Keratinocyte (primary cell): ENCODE results near the gene ASH1L. TPM values are rescaled to one million over a fixed set of nuclear protein-coding genes. Genes with fewer than 3 reads are reported as not detected.
"Not testable (repeated sequence)": the region's sequence is repeated elsewhere in the genome, so short reads cannot be mapped to it uniquely, and the experiment has no call there.

Experiments used
- DNase-seq: peaks from one replicate; pipeline ENCODE4 v3.0.0-alpha.2; 2011; ENCODE audit warnings: low read depth, missing footprints, low spot score
- FAIRE-seq: peaks from 2 replicates; lab custom pipeline; 2011; peaks lifted over from hg19 to GRCh38; lab: Jason Lieb, UNC
- H2AFZ ChIP-seq: 2 replicates; pipeline ENCODE4 v1.6.0; 2012; ENCODE audit warnings: low read length, control low read depth, inconsistent platforms; ENCODE audit not compliant: control insufficient read depth
- H3K27ac ChIP-seq: 2 replicates; pipeline ENCODE4 v1.5.1; 2011; ENCODE audit warnings: low read length; ENCODE audit not compliant: control insufficient read depth, insufficient read depth
- H3K27me3 ChIP-seq: 3 replicates; pipeline ENCODE4 v1.6.0; 2011; ENCODE audit warnings: low read length; ENCODE audit not compliant: control insufficient read depth, insufficient read depth; ENCODE audit errors: extremely low read depth
- H3K36me3 ChIP-seq, 2 experiments: 2 replicates in 1 of 2; 3 replicates in 1 of 2; pipeline ENCODE4 v1.5.1; 2011; ENCODE audit warnings: low read length in 2 of 2, mild to moderate bottlenecking in 1 of 2; ENCODE audit not compliant: control insufficient read depth in 2 of 2, insufficient read depth in 2 of 2; ENCODE audit errors: extremely low read depth in 1 of 2
- H3K4me1 ChIP-seq: 3 replicates; pipeline ENCODE4 v1.5.1; 2011; ENCODE audit warnings: low read length; ENCODE audit not compliant: control insufficient read depth, insufficient read depth; ENCODE audit errors: extremely low read depth
- H3K4me2 ChIP-seq: 3 replicates; pipeline ENCODE4 v1.6.0; 2011; ENCODE audit warnings: low read depth, low read length; ENCODE audit not compliant: control insufficient read depth, insufficient read depth; ENCODE audit errors: extremely low read depth
- H3K4me3 ChIP-seq, 3 experiments: fragments of 200-600 bp in 1 of 3; sonication (generic) in 1 of 3; 2 replicates in 2 of 3; 3 replicates in 1 of 3; pipeline ENCODE4 v1.5.1; 2011 to 2016; ENCODE audit warnings: low read length in 3 of 3, mild to moderate bottlenecking in 3 of 3, control low read depth in 2 of 3, inconsistent platforms in 1 of 3, low read depth in 1 of 3, mixed read lengths in 1 of 3, mixed run types in 1 of 3, moderate library complexity in 1 of 3; ENCODE audit not compliant: control insufficient read depth in 2 of 3, insufficient read depth in 2 of 3; ENCODE audit errors: extremely low read depth in 1 of 3
- H3K79me2 ChIP-seq: 2 replicates; pipeline ENCODE4 v1.6.0; 2012; ENCODE audit warnings: low read length; ENCODE audit not compliant: control insufficient read depth, insufficient read depth
- H3K9ac ChIP-seq: 3 replicates; pipeline ENCODE4 v1.6.0; 2011; ENCODE audit warnings: low read length; ENCODE audit not compliant: control insufficient read depth, insufficient read depth; ENCODE audit errors: extremely low read depth
- H3K9me1 ChIP-seq: 3 replicates; pipeline ENCODE4 v1.6.0; 2011; ENCODE audit warnings: low read length; ENCODE audit not compliant: control insufficient read depth, insufficient read depth; ENCODE audit errors: extremely low read depth
- H3K9me3 ChIP-seq: 2 replicates; pipeline ENCODE4 v1.5.1; 2012; ENCODE audit warnings: low read depth, low read length; ENCODE audit not compliant: control insufficient read depth
- H4K20me1 ChIP-seq: 3 replicates; pipeline ENCODE4 v1.6.0; 2011; ENCODE audit warnings: low read length; ENCODE audit not compliant: control insufficient read depth, insufficient read depth; ENCODE audit errors: extremely low read depth
- CTCF ChIP-seq, 3 experiments: IDR thresholded peaks in 1 of 3; conservative IDR thresholded peaks in 1 of 3; optimal IDR thresholded peaks in 1 of 3; 2 replicates in 2 of 3; 3 replicates in 1 of 3; pipeline versions ENCODE3 to v1.5.1; 2011; ENCODE audit warnings: low read length in 3 of 3, mild to moderate bottlenecking in 3 of 3, moderate library complexity in 2 of 3, control low read depth in 1 of 3, inconsistent platforms in 1 of 3; ENCODE audit not compliant: insufficient read depth in 2 of 3; ENCODE audit errors: extremely low read depth in 1 of 3
- EZH2 ChIP-seq: IDR thresholded peaks from one replicate; pipeline ENCODE4 v1.6.1; 2012; ENCODE audit warnings: inconsistent platforms, mild to moderate bottlenecking, low read length, moderate library complexity
- dilution Hi-C: fragments of 300-500 bp; cut with MboI; formaldehyde crosslinking; loops from one replicate; pipeline ENCODE4 v1.7.0; 2020; ENCODE audit warnings: low sequenced_read_pairs; ENCODE audit not compliant: extremely low pct_ligation_motif_present
- polyA minus RNA-seq, 3 experiments: library from RNA; depleted of rRNA, polyadenylated mRNA; stranded (reverse); fragments of >200 nt; gene quantifications; 1 replicate in 1 of 3; 2 replicates in 1 of 3; 3 replicates in 1 of 3; pipeline ENCODE4 v1.2.3, GENCODE V29; 2011
- polyA plus RNA-seq, 5 experiments: library from polyadenylated mRNA; depleted of rRNA in 3 of 5; stranded (reverse) in 3 of 5; stranded (forward) in 1 of 5; unstranded in 1 of 5; fragments of >200 nt; gene quantifications; 1 replicate in 1 of 5; 2 replicates in 3 of 5; 3 replicates in 1 of 5; pipeline versions ENCODE4 v1.2.1 to v1.2.3, GENCODE V29; 2011 to 2012; ENCODE audit warnings: missing spikeins in 2 of 5, low read depth in 1 of 5, low replicate concordance in 1 of 5

Gene ASH1L
- polyA plus RNA-seq (12.1 to 14.2 TPM (median 13.8 TPM) in 3 replicates), polyA minus RNA-seq (11.8 to 43.8 TPM (median 22.1 TPM) in 3 replicates)
- polyA plus RNA-seq (2011; ENCODE audit: low read depth), result 31.4 TPM
- 6.0 and 10.5 TPM in 2 replicates for polyA plus RNA-seq (2011; cell fraction: cytosol; rRNA removed)
- polyA plus RNA-seq (2011; cell fraction: nucleus; rRNA removed), result 38.8 and 39.7 TPM in 2 replicates
- polyA plus RNA-seq (2012; ENCODE audit: low replicate concordance), result 9.4 and 11.5 TPM in 2 replicates
- polyA minus RNA-seq (2011; cell fraction: cytosol; rRNA and poly(A)+ RNA removed), result 9.6 TPM
- polyA minus RNA-seq (2011; cell fraction: nucleus; rRNA and poly(A)+ RNA removed), result 34.3 and 70.6 TPM in 2 replicates

- Histone ChIP-seq H3K9me1 (peaks cover 2% of the 10 kb centered on the region), H3K27ac (peak within 1 kb of the TSS; percentile 94), H3K9me3 (no peaks in the 10 kb centered on the region), H3K4me3 (peak within 1 kb of the TSS; percentile 65 to 91 (median 83)), H3K4me1 (peaks cover 18% of the 10 kb centered on the region), H3K27me3 (no peaks in the 10 kb centered on the region), H3K79me2 (peaks cover 82% of the 10 kb centered on the region), H3K4me2 (peak within 1 kb of the TSS; percentile 97), H3K9ac (peak within 1 kb of the TSS; percentile 96), H4K20me1 (peaks cover 3% of the 10 kb centered on the region), H3K36me3 (peaks cover 3 to 9% of the 10 kb centered on the region in 2 experiments), H2AFZ (peak within 1 kb of the TSS; percentile 96)
- DNase-seq, result peak; percentile 62
- dilution Hi-C loops, result no loop called here
- no peak for TF ChIP-seq EZH2
- no peak for TF ChIP-seq CTCF (optimal IDR thresholded peaks at IDR 0.05 in 1 of 3, IDR thresholded peaks at IDR 0.05 in 1 of 3, conservative IDR thresholded peaks at IDR 0.05 in 1 of 3; ENCODE audit: extremely low read depth in 1 of 3, insufficient read depth in 2 of 3, low read length in 3 of 3)
- no peak for FAIRE-seq
These were observed at the start of gene ASH1L for GRCh38 chr1:155562581-155563376. Gene ASH1L (minus strand): TSS chr1:155562803. CDS start chr1:155521519, 41,284 bp downstream.

- H2AFZ ChIP-seq, dilution Hi-C loops, H3K9me1 ChIP-seq, H3K79me2 ChIP-seq, H4K20me1 ChIP-seq, H3K9me3 ChIP-seq, H3K27me3 ChIP-seq, H3K4me2 ChIP-seq, H3K27ac ChIP-seq, DNase-seq, H3K4me1 ChIP-seq, FAIRE-seq: not testable (repeated sequence)
- Histone ChIP-seq H3K4me3 (peak overlapping the region in 2 of 3 experiments; percentile 42 to 96), H3K36me3 (peaks cover 5 to 11% of the 10 kb centered on the region in 2 experiments), H3K9ac (peak overlapping the region; percentile 58)
These were observed 47.6 kb upstream of the ASH1L start for GRCh38 chr1:155610257-155610647.
